Liver (tissue), 9 donors: ENCODE measurements around the gene ULK4. TPM values are rescaled to one million over a fixed set of nuclear protein-coding genes. Genes with fewer than 3 reads are reported as not detected.
"Not testable (repeated sequence)": the region's sequence is repeated elsewhere in the genome, so short reads cannot be mapped to it uniquely, and the experiment has no call there.

ENCODE experiments used
- DNase-seq: peaks from one replicate; pipeline ENCODE4 v3.0.0-alpha.2; 2017; ENCODE audit warnings: low spot score
- H3K27ac ChIP-seq, 2 donors: one replicate each; pipeline ENCODE4 v1.7.0; 2013; ENCODE audit warnings: inconsistent platforms in 2 of 2, low read length in 2 of 2, control low read depth in 1 of 2, low read depth in 1 of 2, mild to moderate bottlenecking in 1 of 2
- H3K27me3 ChIP-seq, 4 donors: one replicate each; pipeline versions ENCODE4 v1.6.1 to v1.7.0; 2013; ENCODE audit warnings: low read length in 3 of 4, inconsistent platforms in 1 of 4, mild to moderate bottlenecking in 1 of 4, moderate library complexity in 1 of 4; ENCODE audit not compliant: control insufficient read depth in 4 of 4, insufficient read depth in 4 of 4
- H3K36me3 ChIP-seq, 4 donors: one replicate each; pipeline versions ENCODE4 v1.6.1 to v1.7.0; 2013; ENCODE audit warnings: low read length in 3 of 4, mild to moderate bottlenecking in 3 of 4, low read depth in 1 of 4, moderate library complexity in 1 of 4; ENCODE audit not compliant: control insufficient read depth in 4 of 4, insufficient read depth in 3 of 4
- H3K4me1 ChIP-seq, 4 donors: one replicate each; pipeline versions ENCODE4 v1.6.1 to v1.7.0; 2013; ENCODE audit warnings: low read length in 3 of 4, mild to moderate bottlenecking in 3 of 4, moderate library complexity in 1 of 4; ENCODE audit not compliant: control insufficient read depth in 4 of 4, insufficient read depth in 4 of 4
- H3K4me3 ChIP-seq, 3 donors: one replicate each; pipeline versions ENCODE4 v1.6.1 to v1.7.0; 2013; ENCODE audit warnings: low read length in 3 of 3, control low read depth in 1 of 3, low read depth in 1 of 3, mild to moderate bottlenecking in 1 of 3
- H3K9ac ChIP-seq, 2 donors: one replicate each; pipeline ENCODE4 v1.7.0; 2013; ENCODE audit warnings: low read length in 2 of 2, mild to moderate bottlenecking in 2 of 2, moderate library complexity in 2 of 2, control low read depth in 1 of 2, low read depth in 1 of 2
- H3K9me3 ChIP-seq, 4 donors: one replicate each; pipeline versions ENCODE4 v1.6.1 to v1.7.0; 2013; ENCODE audit warnings: low read length in 3 of 4; ENCODE audit not compliant: control insufficient read depth in 4 of 4
- EGR1 ChIP-seq, 2 donors: IDR thresholded peaks; 2 replicates each; pipeline ENCODE4 v1.6.1; 2016 to 2018; ENCODE audit warnings: antibody characterized with exemption in 2 of 2, low read depth in 2 of 2
- FOXA1 ChIP-seq: IDR thresholded peaks from 2 replicates; pipeline ENCODE4 v1.6.1; 2016; ENCODE audit warnings: antibody characterized with exemption
- FOXA2 ChIP-seq: IDR thresholded peaks from 2 replicates; pipeline ENCODE4 v1.6.1; 2016; ENCODE audit warnings: antibody characterized with exemption
- GABPA ChIP-seq, 2 donors: IDR thresholded peaks in 1 of 2; conservative IDR thresholded peaks in 1 of 2; 2 replicates each; pipeline ENCODE4 v1.6.1; 2016; ENCODE audit warnings: antibody characterized with exemption in 2 of 2, mild to moderate bottlenecking in 1 of 2, moderate library complexity in 1 of 2
- HNF4A ChIP-seq, 2 donors: conservative IDR thresholded peaks; 2 replicates each; pipeline ENCODE4 v1.6.1; 2016; ENCODE audit warnings: antibody characterized with exemption in 2 of 2, mild to moderate bottlenecking in 2 of 2
- HNF4G ChIP-seq: IDR thresholded peaks from 2 replicates; pipeline ENCODE4 v1.6.1; 2016; ENCODE audit warnings: antibody characterized with exemption
- JUND ChIP-seq, 2 donors: IDR thresholded peaks; 2 replicates each; pipeline ENCODE4 v1.6.1; 2016; ENCODE audit warnings: antibody characterized with exemption in 2 of 2
- RAD21 ChIP-seq, 2 donors: IDR thresholded peaks; 2 replicates each; pipeline ENCODE4 v1.6.1; 2016; ENCODE audit warnings: antibody characterized with exemption in 2 of 2, mild to moderate bottlenecking in 2 of 2
- RXRA ChIP-seq, 2 donors: IDR thresholded peaks; 2 replicates each; pipeline ENCODE4 v1.6.1; 2017 to 2018; ENCODE audit warnings: antibody characterized with exemption in 2 of 2, mild to moderate bottlenecking in 1 of 2
- SP1 ChIP-seq: IDR thresholded peaks from 2 replicates; pipeline ENCODE4 v1.6.1; 2018; ENCODE audit warnings: antibody characterized with exemption, mild to moderate bottlenecking
- TAF1 ChIP-seq: conservative IDR thresholded peaks from 2 replicates; pipeline ENCODE4 v1.6.1; 2016; ENCODE audit warnings: antibody characterized with exemption, mild to moderate bottlenecking
- YY1 ChIP-seq: IDR thresholded peaks from 2 replicates; pipeline ENCODE4 v1.6.1; 2016; ENCODE audit warnings: antibody characterized with exemption, mild to moderate bottlenecking
- WGBS: extraction: QIAGEN DNeasy Blood & Tissue Kit; methylation state at CpG from one replicate; pipeline ENCODE4 v1.1.7; 2013; 5-methylcytosine and 5-hydroxymethylcytosine counted together
- polyA plus RNA-seq, 2 donors: library from polyadenylated mRNA; stranded (reverse) in 1 of 2; unstranded in 1 of 2; fragments of 200-250 nt in 1 of 2; fragments of >200 nt in 1 of 2; fragmentation: Nextera tagmentation in 1 of 2; extraction: Ambion mirVana in 1 of 2; gene quantifications; one replicate each; pipeline versions ENCODE4 v1.2.1 to v1.2.3, GENCODE V29; 2013 to 2015
- total RNA-seq, 2 donors: library from RNA; depleted of rRNA; stranded (reverse); fragments of >200 nt; gene quantifications; one replicate each; pipeline ENCODE4 v1.2.3, GENCODE V29; 2014
- TF ChIP-seq, protein P1 (sequence below): IDR thresholded peaks from 2 replicates; pipeline ENCODE4 v1.6.1; 2016; ENCODE audit warnings: antibody characterized with exemption
- TF ChIP-seq, protein P2 (sequence below): IDR thresholded peaks from 2 replicates; pipeline ENCODE4 v1.6.1; 2016; ENCODE audit warnings: antibody characterized with exemption, mild to moderate bottlenecking
- TF ChIP-seq, protein P3 (sequence below): fragments of 150-350 bp; IDR thresholded peaks from 2 replicates; pipeline ENCODE4 v1.5.1; 2017; ENCODE audit warnings: improper control_type of control experiment, low read depth, low read length; ENCODE audit not compliant: missing input control
- donor health status: healthy.
- donor health status: healthy.
- donor health status: healthy.
- donor health status: healthy.
- donor health status: healthy.

ULK4 gene
- total and polyA plus RNA-seq, 4 donors, result 1.1 to 11.5 (median 3.2) TPM

DNA sequence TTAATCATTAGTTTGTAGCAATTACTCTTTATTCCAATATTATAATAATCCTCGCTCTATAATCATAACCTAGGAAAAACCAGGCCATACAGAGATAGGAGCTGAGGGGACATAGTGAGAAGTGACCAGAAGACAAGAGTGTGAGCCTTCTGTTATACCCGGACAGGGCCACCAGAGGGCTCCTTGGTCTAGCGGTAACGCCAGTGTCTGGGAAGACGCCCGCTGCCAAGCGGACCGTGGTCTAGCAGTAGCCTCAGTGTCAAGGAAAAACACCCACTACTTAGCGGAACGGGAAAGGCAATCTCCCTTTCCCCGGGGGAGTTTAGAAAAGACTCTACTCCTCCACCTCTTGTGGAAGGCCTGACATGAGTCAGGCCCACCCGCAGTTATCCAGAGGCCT is 266.1 kb downstream of the ULK4 start:
- not testable (repeated sequence) for H3K9ac ChIP-seq, H3K27ac ChIP-seq, H3K36me3 ChIP-seq, H3K27me3 ChIP-seq, DNase-seq, H3K4me3 ChIP-seq, H3K9me3 ChIP-seq
- WGBS, result 90% methylated on average over 12 of the region's 12 CpGs
- peak in 1 of 2 donors; percentile 64 for TF ChIP-seq RAD21 (IDR thresholded peaks at IDR 0.05)
- peaks cover 4 to 18% (median 8%) of the 10 kb centered on the region in 4 donors for H3K4me1 ChIP-seq

DNA sequence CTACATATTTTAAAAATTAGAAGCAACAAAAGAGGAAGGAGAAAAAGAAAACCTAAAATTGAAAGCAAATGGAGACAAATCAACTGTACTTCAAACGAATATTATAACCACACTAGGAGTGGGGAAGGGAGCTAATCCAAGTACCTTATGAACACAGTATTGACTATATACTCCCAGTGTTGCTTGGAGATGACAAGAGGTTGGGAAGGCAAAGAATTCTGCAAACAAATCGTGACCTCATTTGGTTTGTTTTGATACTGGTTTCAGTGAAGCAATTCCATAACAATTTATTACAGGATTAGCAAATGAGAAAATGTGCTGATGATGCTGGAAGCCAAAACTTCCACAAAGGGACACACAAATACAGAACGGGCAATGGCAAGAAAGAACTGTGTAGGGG is 268.1 kb downstream of the ULK4 start:
- 28% methylated on average over 3 of the region's 3 CpGs for WGBS
- peak overlapping the region; percentile 37 to 40 for H3K27ac ChIP-seq

DNA sequence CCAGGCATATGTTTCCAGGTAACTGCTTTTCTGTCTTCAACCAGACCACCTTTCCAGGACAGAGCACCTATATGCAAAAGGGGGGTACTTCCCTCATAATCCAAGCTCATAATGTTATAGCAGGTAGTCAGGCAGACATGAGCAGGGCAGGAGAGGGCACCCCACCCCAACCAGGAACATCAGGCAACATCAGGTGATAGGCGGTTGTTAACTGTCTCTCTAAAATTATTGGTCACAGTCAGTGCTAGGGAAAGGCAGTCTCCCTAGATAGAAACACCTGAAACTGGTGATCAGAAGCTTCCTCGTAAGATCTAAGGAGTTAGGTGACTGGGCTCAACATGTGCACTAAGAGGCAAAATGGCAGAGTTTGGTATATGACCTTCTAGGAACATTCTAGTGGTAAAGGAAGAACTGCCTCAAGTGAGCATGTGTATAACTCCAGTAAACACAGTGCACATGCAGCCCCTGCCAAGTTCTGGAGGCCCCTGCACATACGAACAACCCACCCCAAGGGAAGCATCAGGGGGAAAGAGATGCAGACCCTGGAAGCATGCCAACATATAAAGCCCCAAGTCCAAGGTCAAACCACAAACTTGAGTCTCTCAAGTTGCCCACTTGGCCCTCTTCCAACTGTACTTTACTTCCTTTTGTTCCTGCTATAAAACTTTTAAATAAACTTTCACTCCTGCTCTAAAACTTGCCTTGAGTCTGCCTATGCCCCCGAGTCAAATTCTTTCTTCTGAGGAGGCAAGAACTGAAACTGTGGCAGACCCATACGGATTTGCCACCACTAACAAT is 270.9 kb downstream of the ULK4 start:
- TF ChIP-seq FOXA1 (no peak), RXRA (IDR thresholded peaks at IDR 0.05) (no peak), TAF1 (no peak), EGR1 (IDR thresholded peaks at IDR 0.05; ENCODE audit: low read depth in 2 of 2) (no peak), RAD21 (IDR thresholded peaks at IDR 0.05) (no peak), GABPA (IDR thresholded peaks at IDR 0.05 in 1 of 2, conservative IDR thresholded peaks at IDR 0.05 in 1 of 2) (no peak)
- TF ChIP-seq, protein P1, sequence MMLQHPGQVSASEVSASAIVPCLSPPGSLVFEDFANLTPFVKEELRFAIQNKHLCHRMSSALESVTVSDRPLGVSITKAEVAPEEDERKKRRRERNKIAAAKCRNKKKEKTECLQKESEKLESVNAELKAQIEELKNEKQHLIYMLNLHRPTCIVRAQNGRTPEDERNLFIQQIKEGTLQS, result no peak
- DNase-seq, result no peak

More for the DNA sequence above, 268.1 kb downstream of the ULK4 start:
- H3K9me3 ChIP-seq, result no peaks in the 10 kb centered on the region
- H3K4me1 ChIP-seq, result peaks cover 4 to 23% (median 10%) of the 10 kb centered on the region in 4 donors
- H3K9ac ChIP-seq, result no peak overlapping the region
- no peaks in the 10 kb centered on the region for H3K36me3 ChIP-seq
- TF ChIP-seq YY1, result no peak
- peak in 1 of 2 donors; percentile 59 for TF ChIP-seq RXRA (IDR thresholded peaks at IDR 0.05)
- no peak for TF ChIP-seq HNF4G
- peak; percentile 16 for TF ChIP-seq FOXA2
- peak in 1 of 2 donors; percentile 31 for TF ChIP-seq RAD21 (IDR thresholded peaks at IDR 0.05)
- TF ChIP-seq FOXA1, result no peak
- TF ChIP-seq, protein P2, sequence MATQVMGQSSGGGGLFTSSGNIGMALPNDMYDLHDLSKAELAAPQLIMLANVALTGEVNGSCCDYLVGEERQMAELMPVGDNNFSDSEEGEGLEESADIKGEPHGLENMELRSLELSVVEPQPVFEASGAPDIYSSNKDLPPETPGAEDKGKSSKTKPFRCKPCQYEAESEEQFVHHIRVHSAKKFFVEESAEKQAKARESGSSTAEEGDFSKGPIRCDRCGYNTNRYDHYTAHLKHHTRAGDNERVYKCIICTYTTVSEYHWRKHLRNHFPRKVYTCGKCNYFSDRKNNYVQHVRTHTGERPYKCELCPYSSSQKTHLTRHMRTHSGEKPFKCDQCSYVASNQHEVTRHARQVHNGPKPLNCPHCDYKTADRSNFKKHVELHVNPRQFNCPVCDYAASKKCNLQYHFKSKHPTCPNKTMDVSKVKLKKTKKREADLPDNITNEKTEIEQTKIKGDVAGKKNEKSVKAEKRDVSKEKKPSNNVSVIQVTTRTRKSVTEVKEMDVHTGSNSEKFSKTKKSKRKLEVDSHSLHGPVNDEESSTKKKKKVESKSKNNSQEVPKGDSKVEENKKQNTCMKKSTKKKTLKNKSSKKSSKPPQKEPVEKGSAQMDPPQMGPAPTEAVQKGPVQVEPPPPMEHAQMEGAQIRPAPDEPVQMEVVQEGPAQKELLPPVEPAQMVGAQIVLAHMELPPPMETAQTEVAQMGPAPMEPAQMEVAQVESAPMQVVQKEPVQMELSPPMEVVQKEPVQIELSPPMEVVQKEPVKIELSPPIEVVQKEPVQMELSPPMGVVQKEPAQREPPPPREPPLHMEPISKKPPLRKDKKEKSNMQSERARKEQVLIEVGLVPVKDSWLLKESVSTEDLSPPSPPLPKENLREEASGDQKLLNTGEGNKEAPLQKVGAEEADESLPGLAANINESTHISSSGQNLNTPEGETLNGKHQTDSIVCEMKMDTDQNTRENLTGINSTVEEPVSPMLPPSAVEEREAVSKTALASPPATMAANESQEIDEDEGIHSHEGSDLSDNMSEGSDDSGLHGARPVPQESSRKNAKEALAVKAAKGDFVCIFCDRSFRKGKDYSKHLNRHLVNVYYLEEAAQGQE, result peak; percentile 66
- peak; percentile 36 for TF ChIP-seq SP1
- TF ChIP-seq JUND (IDR thresholded peaks at IDR 0.05), result peak in 1 of 2 donors; percentile 75
- TF ChIP-seq, protein P3, sequence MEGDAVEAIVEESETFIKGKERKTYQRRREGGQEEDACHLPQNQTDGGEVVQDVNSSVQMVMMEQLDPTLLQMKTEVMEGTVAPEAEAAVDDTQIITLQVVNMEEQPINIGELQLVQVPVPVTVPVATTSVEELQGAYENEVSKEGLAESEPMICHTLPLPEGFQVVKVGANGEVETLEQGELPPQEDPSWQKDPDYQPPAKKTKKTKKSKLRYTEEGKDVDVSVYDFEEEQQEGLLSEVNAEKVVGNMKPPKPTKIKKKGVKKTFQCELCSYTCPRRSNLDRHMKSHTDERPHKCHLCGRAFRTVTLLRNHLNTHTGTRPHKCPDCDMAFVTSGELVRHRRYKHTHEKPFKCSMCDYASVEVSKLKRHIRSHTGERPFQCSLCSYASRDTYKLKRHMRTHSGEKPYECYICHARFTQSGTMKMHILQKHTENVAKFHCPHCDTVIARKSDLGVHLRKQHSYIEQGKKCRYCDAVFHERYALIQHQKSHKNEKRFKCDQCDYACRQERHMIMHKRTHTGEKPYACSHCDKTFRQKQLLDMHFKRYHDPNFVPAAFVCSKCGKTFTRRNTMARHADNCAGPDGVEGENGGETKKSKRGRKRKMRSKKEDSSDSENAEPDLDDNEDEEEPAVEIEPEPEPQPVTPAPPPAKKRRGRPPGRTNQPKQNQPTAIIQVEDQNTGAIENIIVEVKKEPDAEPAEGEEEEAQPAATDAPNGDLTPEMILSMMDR, result no peak
- TF ChIP-seq HNF4A (conservative IDR thresholded peaks at IDR 0.05), result peak; percentile 28 to 44
- no peak overlapping the region for H3K4me3 ChIP-seq
- DNase-seq, result no peak
- no peaks in the 10 kb centered on the region for H3K27me3 ChIP-seq

More for the DNA sequence above, 270.9 kb downstream of the ULK4 start:
- H3K9ac ChIP-seq, result no peak overlapping the region
- 73% methylated on average over 5 of the region's 5 CpGs for WGBS
- no peak overlapping the region for H3K4me3 ChIP-seq
- no peaks in the 10 kb centered on the region for H3K9me3 ChIP-seq
- H3K27ac ChIP-seq, result no peak overlapping the region
- H3K36me3 ChIP-seq, result no peaks in the 10 kb centered on the region
- peaks cover 4 to 33% (median 13%) of the 10 kb centered on the region in 4 donors for H3K4me1 ChIP-seq
- H3K27me3 ChIP-seq, result no peaks in the 10 kb centered on the region
